HT1080 (cell line): ENCODE results near the gene TSGA10. TPM values are rescaled to one million over a fixed set of nuclear protein-coding genes. Genes with fewer than 3 reads are reported as not detected.
A peak's percentile ranks its signal among the peaks of the same experiment; 100 is the strongest.
"Not testable (repeated sequence)": the region's sequence is repeated elsewhere in the genome, so short reads cannot be mapped to it uniquely, and the experiment has no call there.

Experiments
- DNase-seq: peaks from one replicate; pipeline ENCODE4 v3.0.0-alpha.2; 2015; ENCODE audit warnings: low read depth
- total RNA-seq: library from RNA; depleted of rRNA; stranded (reverse); fragments of >200 nt; shearing (Covaris generic); gene quantifications from 2 replicates; pipeline ENCODE4 v1.2.3, GENCODE V29; 2014

The TSGA10 gene
- total RNA-seq, 1 experiment from 2014 or later: 6.7 TPM

GRCh38 chr2:99153921-99154604, 679 bp downstream of the TSGA10 start:
- no peak for DNase-seq

- no peak for DNase-seq
These were observed 2.4 kb downstream of the TSGA10 start for GRCh38 chr2:99152199-99152895.

- no peak for DNase-seq
These were observed 4.0 kb downstream of the TSGA10 start for GRCh38 chr2:99150706-99151105.

GRCh38 chr2:99141110-99142108, 13.3 kb downstream of the TSGA10 start, which contains the start of gene C2orf15:
TSS of gene C2orf15 (plus strand) at chr2:99141707. CDS start at chr2:99150559, 8,852 bp downstream.
- DNase-seq: peak; percentile 87

GRCh38 chr2:99140860-99141109, 14.0 kb downstream of the TSGA10 start:
- no peak for DNase-seq

GRCh38 chr2:99140056-99140859, 14.5 kb downstream of the TSGA10 start:
- DNase-seq: no peak

- peak; percentile 5 for DNase-seq
These were observed 15.7 kb downstream of the TSGA10 start for GRCh38 chr2:99139003-99139402.

GRCh38 chr2:99135044-99135556, 19.6 kb downstream of the TSGA10 start:
- DNase-seq: not testable (repeated sequence)

GRCh38 chr2:99127981-99128380, 26.8 kb downstream of the TSGA10 start:
- DNase-seq: no peak

- no peak for DNase-seq
These were observed 42.1 kb downstream of the TSGA10 start for GRCh38 chr2:99112617-99113016.

GRCh38 chr2:99111945-99112344, 42.8 kb downstream of the TSGA10 start:
- no peak for DNase-seq

GRCh38 chr2:99111236-99111635, 43.5 kb downstream of the TSGA10 start:
- no peak for DNase-seq

GRCh38 chr2:99106913-99107312, 47.8 kb downstream of the TSGA10 start:
- peak; percentile 52 for DNase-seq

- no peak for DNase-seq
These were observed 50.7 kb downstream of the TSGA10 start for GRCh38 chr2:99104006-99104405.

GRCh38 chr2:99101697-99102096, 53.0 kb downstream of the TSGA10 start:
- DNase-seq: peak; percentile 18

GRCh38 chr2:99096728-99097127, 58.0 kb downstream of the TSGA10 start:
- no peak for DNase-seq

- DNase-seq: no peak
These were observed 66.7 kb downstream of the TSGA10 start for GRCh38 chr2:99088017-99088416.

- no peak for DNase-seq
These were observed 68.4 kb downstream of the TSGA10 start for GRCh38 chr2:99086385-99086784.

GRCh38 chr2:99085421-99085820, 69.3 kb downstream of the TSGA10 start:
- peak; percentile 8 for DNase-seq

GRCh38 chr2:99084256-99084655, 70.5 kb downstream of the TSGA10 start:
- no peak for DNase-seq

- DNase-seq: no peak
These were observed 72.9 kb downstream of the TSGA10 start for GRCh38 chr2:99081891-99082290.
